DMS79 (cell line): ENCODE measurements around the gene ACY1.
A peak's percentile ranks its signal among the peaks of the same experiment; 100 is the strongest.

ENCODE experiments used
- DNase-seq: peaks from one replicate; lab custom pipeline; 2025; lab: John Stamatoyannopoulos, UW

Gene ACY1

DNA sequence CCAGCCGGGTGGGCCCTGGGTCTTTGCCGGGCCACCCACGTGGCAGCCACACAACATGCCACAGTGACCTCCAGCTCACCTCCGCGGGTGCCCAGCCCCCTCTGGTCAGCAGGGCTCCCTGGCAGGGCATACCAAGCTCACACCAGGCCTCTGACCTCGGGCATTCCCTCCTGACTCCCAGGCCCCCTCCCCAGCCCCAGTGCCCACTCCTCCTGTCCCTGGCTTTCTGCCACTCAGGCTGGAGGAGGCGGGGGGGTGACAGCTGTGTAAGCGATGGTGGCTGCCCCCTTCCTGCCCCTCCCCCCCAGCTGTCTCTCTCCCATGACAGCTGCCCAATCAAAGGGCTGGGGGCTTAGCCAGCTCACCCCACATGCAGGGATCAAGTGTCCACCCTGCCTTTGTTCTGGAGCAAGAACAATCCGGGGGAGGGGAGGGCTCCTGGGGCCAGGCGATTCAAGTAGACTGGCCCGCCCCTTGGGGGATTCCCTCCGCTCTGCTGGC, 19.3 kb upstream of the ACY1 start:
- no peak for DNase-seq

DNA sequence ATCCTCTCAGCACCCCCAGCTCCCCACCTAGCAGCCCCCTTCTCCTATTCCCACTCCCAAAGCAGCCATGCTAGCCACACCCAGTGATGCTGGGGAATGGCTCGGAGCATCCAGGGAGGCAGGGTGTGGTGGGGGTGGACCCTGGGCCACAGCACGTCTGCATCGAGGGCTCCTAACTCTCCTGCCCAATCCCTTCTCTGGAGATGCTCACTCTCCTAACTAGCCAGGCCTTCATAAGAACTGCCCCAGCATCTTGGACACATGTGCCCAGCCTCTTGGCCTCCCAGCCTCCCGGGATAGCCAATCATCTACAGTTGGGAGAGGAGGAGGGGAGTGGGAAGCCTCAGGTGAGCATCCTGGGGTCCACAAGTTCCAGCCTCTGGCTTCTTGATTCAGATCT, 18.8 kb upstream of the ACY1 start:
- DNase-seq: no peak

DNA sequence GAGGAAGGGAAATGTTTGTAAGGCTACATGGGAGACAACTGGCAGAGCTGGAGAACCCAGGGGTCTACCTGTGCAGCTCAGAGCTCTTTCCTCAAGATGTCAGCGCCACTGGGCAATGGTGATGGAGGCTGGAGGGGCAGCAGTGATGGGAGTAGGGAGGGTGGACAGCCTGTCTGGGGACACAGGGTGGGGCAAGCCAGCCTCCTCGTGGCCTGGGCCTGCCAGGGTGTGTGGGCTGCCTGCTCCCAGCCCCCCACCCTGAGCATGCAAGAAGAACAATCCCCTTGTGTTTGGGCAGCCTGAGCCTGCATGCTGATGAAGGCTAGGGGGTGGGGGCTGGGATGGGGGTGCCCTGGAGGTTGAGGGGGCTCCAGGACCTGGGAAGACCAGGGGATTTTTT, 17.3 kb upstream of the ACY1 start:
- no peak for DNase-seq

DNA sequence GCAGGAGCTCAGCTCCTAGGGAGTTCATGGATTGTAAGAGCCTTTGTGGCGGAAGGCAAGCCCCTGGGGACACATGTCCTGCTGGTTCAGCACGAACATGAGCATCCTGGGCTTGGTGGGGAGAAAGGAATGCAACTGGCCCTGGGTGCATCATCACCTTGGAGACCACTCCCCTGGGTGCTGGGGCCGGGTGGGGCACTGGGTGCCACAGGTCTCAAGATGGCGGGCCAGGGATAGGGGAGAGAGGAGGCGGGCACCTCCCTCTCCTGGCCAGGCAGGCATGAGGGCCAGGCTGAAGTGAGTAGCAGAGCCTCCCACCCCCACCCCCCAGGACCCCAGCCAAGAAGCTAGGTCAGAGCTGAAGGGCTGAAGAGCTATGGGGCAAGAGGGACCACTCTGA, 16.8 kb upstream of the ACY1 start:
- DNase-seq: no peak

DNA sequence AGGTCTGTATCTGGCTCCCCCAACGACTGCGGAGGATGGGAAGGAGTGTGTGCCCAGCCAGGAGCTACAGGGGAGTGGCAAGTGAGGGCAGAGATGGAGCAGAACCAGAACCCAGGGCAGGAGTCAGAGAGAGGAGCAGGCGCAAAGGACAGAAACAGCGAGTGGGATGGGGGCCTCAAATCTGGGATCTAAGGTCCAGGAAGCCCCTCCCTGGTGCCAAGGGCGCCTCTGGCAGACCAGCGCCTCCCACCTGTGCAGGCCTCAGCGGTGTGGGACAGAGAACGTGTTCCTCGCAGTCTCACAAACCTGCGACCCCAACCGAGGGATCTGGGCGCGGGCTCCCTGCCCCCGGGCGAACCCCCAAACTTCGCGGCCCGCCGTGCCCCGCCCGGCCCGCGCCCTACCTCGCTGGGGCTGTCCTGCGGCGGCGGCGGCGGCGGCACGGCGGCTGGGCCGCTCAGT, 16.4 kb upstream of the ACY1 start:
- no peak for DNase-seq

DNA sequence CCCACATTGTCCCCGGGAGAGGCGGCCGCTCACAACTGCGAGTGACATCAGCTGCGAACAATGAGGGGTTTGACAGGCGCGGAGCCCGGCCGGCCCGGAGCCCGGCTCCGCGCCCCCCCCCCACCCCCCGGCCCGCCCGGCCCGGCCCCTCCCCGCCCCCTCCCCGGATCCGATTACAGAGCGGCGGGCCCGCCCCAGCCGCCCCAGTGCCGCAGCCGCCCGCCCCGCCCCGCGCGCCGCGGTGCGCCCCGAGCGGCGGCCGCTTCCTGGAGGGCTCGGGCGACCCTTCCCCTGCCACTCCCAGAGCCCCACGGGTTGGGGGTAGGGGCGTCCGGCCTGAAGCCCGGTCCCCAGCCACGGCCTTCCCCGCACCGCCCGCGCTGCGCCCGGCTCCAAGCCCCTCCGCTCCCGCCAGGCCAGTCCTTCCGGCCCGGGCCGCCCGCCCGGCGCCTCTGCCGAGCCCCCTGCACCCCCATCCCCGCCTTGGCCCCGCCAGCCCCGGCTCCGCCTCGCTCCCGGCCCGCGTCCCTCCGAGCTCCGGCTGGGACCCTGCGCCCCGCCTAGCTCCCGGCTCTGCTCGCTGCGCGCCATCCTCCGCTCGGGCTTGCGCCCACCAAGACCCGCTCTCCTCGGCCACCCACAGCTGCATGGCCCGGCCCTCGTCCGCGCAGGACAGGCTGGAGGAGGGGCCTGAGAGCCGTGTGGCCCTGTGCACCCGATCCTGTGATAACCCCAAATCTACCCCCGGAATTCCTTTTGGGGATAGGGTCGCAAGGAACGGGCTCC, 15.8 kb upstream of the ACY1 start, which contains the start of gene PCBP4:
TSS of gene PCBP4 (minus strand) at position 71 of the 786 bp plus-strand sequence. CDS start 6,214 bp downstream, outside the sequence.
- no peak for DNase-seq

DNA sequence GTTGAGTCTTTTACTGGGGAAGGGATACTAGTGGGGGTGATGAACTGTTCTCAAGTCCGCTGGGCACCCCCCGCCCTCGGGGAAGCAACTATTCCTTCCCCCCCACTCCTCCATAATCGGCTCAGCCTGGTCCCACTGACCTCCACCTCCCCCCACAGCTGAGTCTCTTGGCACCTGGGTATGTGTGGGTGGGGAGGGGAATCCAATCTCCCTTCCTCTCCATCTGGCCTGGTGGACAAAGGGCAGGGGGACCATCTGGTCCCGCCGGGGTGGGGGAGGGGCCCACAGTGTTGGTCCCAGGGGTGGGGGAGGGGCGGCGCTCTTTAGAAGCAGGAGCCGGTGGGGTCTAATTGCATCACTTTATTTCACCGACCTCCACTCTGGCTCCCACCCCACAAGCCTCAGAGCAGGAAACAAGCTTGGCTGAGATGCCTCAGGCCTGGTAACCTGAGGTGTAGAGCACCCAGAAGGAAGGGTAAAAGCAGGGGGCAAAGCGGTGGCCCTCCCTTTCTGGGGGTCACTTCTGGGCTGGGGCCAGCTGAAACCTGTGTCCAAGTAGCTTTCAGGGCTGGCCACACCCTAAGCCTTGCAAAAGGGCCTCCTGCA, 15.1 kb upstream of the ACY1 start:
- DNase-seq: no peak

DNA sequence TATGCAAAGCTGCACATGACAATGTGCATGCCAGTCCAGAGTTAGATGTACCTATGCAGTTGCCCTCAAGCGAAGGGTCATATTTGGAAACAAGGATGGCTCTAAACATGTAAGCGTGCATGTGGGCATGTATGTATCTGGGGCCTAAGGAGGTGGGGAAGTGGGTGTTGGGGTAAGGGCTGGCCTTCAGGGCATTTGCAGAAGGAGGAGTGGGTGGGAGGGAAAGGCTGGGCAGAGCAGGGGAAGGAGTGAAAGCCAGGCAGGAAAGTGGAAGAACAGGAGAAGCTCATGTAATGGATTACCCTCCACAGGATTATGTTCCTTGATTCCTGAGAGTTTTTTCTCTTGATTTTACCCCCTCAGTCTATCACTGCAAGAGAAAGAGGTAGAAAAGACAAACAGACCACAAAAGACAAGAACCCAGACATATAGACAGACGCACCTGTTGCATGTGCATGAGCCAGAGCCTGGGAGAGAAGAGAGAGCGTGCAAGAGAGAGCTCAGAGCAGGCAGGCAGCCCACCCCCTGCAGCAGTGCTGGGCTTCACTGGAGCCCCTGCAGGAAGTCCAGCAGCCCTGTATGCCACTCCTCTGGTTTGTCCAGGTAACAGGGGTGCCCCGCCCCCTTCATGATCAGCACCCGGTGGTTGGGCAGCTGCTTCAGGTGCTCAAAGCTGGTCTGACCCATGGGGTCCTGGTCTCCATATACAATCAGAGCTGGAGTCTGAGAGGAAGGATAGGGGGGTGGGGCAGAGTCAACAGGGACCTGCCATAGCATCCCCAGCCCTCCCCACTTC, 14.3 kb upstream of the ACY1 start:
- DNase-seq: no peak

DNA sequence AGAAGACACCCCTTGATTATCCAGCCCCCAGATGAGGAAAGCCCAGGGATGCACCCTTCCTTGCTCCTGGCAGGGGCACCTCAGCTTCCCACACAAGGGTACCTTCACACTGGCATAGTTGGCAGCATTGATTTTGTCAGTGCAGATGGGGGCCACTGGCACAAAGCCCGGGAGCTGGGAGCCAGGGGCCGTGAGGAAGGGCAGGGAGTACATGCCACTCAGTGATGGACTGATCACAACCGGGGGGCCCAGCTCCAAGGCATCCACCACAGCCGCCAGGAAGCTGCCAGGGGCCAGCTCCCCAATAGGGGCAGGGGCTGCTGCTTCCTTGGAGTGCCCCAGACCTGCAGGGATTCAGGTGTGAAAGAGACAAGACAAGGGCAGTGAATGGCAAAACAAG, 13.5 kb upstream of the ACY1 start:
- no peak for DNase-seq

DNA sequence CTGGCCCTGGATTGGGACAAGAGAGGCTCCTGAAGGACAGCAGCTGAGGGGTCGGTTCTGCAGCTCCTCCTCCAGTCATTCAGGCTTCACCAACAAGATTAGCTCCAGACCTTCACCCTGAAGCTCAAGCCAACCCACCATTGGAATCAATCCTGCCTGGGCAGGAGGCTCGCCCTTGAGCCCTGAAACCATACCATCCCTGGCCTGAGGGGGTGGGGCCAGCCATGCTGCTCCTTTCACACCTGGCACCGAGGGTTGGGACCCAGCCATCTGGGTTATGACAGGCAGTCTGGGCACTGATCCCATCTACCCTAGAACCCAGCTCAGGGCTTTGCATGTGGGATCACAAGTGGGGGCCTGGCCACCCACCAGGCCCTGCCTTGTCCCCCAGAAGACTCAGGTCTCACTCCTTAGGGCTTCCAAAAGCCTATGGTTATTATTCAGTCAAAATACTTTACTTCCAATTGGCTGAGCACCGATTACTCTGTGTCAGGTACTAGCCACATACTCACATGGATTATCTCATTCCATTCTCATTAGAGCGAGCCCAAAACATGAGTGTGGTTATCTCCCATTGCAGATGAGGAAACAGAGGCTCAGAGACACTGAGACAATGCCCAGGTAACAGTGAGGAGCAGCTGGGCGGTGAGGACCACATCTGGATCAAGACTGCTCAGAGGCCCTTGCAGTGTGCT, 12.6 kb upstream of the ACY1 start:
- no peak for DNase-seq

DNA sequence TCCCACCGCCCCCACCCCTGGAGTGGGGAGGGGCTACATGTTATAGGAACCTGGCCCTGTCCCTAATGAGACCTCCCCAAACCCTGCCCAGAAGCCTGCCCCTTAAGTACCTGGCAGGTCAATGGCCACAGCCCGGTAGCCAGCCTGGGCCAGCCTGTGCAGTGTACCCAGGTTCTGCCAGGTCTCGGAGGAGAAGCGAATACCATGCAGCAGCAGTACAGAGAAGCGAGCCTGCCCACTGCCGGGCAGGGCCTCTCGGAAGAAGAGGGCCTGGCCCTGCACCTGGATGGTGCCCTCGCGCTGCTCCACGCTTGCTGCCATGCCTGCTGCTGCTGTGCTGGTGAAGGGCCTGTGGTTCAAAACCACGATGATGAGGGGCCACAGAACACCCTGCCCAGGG, 12.0 kb upstream of the ACY1 start:
- DNase-seq: no peak

DNA sequence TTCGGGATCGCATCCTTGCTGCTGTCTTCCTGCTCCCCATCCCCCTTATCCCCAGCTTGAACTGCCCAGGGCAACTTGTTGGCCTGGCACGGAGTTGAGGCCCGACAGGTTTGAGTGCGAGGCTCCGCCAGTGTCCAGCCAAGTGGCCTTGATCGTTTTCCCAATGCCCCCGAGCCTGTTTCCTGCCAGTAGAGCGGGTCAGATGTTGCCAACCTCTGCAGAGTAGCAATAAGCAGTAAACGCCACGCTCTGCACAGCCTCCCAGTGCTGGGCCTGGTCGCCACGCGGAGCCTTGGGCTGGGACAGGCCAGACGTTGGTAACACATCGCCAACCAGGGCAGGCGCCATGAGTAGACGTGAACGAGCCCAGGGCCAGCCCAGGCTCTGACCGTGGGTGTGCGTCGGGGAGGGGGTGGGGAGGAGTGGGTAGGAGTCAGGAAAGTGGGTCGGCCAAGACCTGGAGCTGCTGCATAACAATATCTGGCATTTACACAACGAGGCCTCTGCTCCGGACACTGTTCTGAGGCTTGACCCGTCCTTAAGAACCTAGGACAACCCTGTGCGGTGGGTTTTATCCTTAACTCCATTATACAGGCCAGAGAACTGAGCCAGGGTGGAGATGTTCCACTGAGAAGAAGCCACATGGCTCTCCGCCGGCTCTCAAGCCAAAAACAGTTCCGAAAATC, 8.9 kb upstream of the ACY1 start:
- DNase-seq: no peak

DNA sequence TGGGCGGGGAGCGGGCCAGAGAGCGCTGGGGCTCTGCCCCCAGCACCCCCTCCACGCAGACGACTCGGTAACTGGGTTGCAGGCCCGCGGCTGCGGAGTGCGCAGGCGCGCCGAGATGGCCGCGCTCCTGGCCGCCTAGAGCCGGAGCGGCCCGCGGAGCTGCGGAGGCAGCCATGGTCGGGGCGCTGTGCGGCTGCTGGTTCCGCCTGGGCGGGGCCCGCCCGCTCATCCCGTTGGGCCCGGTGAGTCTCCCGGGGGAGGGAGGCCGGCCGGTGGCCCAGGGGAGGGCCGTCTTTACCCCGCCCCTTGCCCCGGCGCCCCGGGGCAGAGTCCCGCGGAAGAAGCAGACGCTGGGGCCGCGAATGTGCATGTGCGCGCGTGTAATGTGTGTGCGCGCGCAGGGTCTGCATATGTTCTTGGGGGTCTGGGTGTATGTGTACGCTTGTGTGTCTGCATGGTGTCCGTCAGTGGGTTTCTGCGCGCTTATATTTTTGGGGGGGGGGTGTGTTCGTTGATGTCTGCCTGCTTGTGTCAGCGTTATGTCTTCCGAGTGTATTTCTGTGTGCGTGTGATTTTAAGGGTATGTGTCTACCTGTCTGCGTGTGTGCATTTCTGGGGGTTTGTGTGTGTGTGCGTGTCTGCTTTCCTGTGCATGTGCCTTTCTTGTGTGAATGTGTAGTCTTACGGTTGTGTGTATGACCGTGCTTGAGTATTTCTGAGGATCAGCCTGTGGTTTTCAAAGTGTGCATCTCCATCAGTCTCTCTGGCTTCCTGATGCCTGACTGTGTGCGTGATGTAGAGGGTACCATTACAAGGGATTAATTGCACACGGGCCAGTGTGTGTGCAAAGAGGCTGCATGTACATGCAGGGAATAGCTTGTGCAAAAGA, 8.1 kb upstream of the ACY1 start, which contains the start of gene ABHD14A:
TSS of gene ABHD14A (plus strand) at position 102 of the 889 bp plus-strand sequence. CDS start at position 174, 72 bp downstream.
- no peak for DNase-seq

DNA sequence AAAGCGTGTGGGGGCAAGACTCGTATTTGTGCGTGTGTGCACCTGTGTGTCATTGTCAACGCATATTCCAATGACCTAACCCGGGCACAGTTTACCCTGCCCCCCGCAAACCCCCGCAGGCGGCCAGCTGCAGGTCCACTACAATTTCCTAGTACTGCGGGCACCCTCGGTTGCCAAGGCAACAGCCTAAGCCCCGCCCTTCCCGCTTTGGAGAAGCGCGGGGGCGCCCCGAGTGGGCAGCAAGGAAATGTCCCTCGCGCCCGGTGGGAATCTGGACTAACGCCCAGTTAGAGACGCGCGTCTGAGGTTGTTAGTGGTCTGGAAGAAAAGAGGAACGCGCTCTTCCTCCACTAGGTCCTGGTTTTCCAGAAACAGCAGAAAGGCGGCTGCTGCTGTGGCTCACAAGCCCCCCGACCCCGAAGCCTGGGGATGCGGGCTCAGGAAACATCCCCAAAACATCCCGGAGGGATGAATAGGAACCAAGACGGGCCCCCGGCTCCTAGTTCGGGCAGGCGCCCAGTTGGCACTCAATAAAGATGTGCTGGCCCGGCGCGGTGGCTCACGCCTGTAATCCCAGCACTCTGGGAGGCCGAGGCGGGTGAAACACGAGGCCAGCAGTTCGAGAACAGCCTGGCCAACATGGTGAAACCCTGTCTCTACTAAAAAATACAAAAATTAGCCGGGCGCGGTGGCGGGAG, 7.3 kb upstream of the ACY1 start:
- no peak for DNase-seq

DNA sequence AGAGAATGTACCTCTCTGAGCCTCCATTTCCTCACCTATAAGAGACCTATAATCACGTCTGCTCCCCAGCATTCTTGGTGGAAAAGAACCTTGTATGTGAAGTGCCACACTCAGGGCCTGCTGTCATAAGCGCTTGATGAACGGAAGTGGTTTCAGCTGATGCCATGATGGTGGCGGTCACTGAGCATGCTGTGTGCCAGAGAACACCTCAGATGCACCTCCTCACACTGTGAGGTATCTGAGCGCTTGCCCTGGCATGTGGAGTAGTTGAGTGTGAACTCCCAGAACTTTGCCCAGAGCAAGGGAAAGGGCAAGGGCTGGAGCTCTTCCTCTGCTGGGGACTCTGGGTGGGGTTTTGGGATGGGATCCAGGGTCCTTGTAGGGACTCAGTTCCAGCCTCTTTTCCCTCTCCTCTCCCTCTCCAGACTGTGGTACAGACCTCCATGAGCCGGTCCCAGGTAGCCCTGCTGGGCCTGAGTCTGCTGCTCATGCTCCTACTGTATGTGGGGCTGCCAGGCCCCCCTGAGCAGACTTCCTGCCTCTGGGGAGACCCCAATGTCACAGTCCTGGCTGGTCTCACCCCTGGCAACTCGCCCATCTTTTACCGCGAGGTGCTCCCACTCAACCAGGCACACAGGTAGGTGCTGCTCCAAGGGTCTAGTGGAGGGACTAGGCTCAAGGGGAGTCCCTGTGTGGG, 5.7 kb upstream of the ACY1 start:
- no peak for DNase-seq

DNA sequence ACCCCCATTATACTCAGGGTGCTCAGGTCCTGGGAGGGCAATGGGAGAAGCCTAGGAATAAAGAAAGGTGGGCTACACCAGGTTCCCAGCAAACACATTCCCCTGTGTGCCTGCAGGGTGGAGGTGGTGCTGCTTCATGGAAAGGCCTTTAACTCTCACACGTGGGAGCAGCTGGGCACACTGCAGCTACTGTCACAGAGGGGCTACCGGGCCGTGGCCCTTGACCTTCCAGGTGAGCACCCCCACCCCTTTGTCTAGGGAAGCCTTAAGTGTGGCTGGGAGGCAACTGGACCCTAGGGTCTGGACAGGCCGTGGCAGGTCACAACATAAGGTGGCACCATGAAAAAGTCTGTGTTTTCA, 5.2 kb upstream of the ACY1 start:
- no peak for DNase-seq

DNA sequence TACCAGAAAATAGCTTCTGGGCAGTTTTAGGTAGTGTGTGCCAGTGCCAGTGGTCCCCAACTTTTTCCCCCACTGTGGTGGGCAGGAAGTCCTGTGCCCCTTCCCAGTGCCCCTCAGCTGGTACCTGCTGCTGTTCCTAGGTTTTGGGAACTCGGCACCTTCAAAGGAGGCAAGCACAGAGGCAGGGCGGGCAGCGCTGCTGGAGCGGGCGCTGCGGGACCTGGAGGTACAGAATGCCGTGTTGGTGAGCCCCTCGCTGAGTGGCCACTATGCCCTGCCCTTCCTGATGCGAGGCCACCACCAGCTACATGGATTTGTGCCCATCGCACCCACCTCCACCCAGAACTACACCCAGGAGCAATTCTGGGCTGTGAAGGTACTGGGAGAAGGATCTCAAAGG, 3.1 kb upstream of the ACY1 start:
- no peak for DNase-seq

DNA sequence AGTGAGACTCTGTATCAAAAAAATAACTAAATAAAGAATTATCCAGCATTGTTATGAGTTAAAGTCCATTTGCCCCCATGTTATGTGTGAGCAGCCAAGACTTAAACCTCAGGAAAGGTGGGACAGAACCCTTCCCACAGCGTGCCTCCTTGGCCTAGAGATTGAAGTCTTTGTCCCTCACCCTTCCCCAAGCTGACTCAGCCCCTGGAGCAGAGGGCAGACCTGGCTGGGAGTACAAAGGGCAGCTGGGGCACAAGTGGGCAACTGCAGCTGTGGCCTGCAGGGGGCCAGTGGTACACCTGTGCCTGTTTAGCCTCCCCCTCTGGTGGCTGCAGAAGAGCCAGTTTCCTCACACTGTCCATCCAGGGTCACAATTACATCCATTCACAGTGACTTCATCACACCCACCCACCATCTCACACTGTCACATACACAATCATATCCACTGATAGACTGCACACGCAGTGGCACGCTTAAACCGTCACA, 940 bp upstream of the ACY1 start:
- DNase-seq: peak; percentile 11
